Measurements from ENCODE around the gene VGLL3.
"Not testable (repeated sequence)": the region's sequence is repeated elsewhere in the genome, so short reads cannot be mapped to it uniquely, and the experiment has no call there.

VGLL3 gene

GRCh38 chr3:86990734-86991481 is at the start of gene VGLL3:
VGLL3 (minus strand) TSS chr3:86991149; CDS start chr3:86990743, 406 bp downstream.
- peak; percentile 58 to 63 for DNase-seq

DNA sequence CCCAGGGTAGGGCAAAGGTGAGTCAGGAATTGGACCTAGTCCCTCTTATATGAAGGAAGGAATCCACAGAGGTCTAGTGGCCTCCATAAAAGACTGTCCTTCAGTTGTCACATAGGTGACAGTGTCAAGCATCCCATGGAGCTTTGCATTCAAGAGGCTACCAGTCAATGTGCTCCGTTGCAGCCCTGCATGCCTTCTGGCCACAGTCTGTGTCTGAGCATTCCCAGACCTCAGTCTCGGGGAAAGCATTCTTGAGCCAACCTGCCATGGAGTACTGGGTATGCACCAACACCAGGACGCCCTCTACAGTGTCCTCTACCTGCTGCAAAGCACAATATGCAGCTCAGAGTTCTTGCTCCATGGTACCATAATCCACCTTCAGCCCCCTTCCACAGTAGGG is 46.7 kb upstream of the VGLL3 start:
- DNase-seq, result no peak

DNA sequence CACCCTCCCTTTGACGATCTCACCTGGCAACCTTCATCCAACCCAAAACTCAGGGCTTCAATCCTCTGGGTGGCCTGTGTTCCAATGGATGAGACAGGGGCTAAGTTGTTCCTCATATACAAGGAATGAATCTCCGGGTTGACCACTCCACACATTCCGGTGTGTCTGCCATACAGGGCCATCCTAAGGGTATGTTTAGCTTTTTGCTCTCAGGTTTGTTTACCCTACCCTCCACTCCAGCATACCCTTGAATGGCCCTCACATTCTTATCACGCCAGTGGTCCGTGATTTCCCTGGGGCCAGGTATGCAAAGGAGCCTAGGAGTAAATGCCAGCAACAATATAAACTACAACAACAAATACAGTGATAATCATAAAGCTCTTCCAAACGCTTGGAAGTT is 45.7 kb upstream of the VGLL3 start:
- no peak for DNase-seq

GRCh38 chr3:87035339-87035738 is 44.4 kb upstream of the VGLL3 start:
- DNase-seq, result no peak

GRCh38 chr3:87033205-87033604 is 42.3 kb upstream of the VGLL3 start:
- DNase-seq, result no peak

GRCh38 chr3:87025661-87026645 is 35.0 kb upstream of the VGLL3 start:
- DNase-seq, result no peak

- DNase-seq, result not testable (repeated sequence)
These were observed 26.4 kb upstream of the VGLL3 start for GRCh38 chr3:87017370-87017769.

GRCh38 chr3:87009271-87009670 is 18.3 kb upstream of the VGLL3 start:
- DNase-seq, result no peak

- DNase-seq, result peak; percentile 41 to 56
These were observed 16.0 kb upstream of the VGLL3 start for GRCh38 chr3:87006844-87007439.

DNA sequence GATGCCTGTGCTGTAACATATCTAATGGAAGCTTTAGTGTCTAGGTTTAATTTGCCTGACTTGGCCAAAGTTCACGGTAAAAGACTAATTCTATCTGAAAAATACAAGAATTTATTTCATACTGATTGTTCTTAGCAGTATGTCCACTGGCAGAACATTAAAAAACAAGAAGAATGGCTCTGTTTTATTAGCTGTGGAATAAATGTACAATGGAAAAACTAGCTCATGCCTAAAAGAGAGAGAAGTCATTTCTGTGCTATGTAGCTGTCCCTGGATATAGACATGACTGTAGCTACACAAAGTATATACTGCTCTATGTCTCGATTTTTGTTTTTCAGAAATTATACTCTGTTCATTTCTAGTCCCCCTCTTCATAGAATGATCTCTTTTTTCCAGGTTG is 13.9 kb upstream of the VGLL3 start:
- no peak for DNase-seq

GRCh38 chr3:87002346-87002745 is 11.4 kb upstream of the VGLL3 start:
- DNase-seq, result no peak

DNA sequence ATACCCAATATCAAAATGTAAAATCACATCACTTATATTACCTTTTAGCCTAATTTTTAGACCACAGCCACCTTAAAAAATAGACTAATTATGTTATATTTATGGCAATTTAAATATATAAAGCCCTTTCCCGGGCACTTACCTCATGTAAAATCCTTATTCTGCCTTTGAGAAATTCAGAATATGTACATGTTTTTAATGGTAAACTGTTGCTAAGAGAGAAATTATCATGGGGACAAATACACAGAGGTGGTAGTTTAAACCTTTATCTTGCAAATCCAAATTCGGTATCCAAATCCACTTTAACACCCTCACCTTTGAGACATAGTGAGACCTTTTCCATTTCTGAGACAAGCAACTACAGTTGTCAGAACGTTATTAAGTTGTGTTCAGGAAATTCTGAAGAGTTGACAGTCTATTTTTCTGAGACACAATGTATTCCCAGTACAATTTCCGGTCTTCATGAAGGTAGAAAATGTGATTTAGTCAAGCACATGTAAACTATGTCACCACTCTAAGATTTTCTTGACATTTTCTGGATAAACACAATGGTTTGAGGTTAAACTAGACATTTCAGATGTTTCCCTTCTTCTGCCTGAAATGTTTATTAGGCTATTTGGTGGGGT is 10.6 kb upstream of the VGLL3 start:
- DNase-seq, result no peak

DNA sequence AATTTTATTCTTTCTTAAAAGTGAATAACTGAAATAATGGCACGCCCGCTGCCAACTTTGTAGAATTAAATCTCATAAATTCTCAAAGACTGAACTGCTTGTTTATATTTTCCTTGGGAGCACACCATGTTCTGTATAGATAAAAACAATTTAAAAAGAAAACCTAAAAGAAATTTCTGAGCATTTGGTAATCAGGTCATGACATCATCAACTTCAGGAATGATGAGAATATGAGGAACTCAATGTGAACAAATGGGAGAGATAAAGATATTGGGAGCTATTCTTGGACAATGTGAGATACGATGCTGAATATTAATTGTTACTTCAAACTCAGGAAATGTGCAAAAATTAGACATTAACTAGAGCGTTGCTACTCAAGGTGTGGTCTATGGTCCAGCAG is 10.0 kb upstream of the VGLL3 start:
- no peak for DNase-seq

DNA sequence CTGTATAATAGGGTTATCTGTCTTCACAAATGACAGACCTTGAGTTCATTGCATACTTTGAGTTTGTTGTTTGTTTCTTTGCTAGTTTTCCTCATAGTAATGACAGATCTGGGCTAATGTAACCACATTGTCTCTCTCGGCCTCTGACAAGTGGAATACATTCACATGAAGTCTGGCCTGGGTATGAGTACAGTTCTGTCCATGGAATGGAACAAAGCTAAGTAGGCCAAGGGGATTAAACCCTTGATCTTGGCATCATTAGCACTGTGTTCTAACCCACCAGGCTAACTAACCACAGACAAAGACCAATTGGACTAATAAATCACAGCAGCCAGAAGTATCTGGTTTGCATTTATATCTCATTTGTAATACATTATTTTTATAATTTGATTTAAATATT is 7.6 kb upstream of the VGLL3 start:
- no peak for DNase-seq

DNA sequence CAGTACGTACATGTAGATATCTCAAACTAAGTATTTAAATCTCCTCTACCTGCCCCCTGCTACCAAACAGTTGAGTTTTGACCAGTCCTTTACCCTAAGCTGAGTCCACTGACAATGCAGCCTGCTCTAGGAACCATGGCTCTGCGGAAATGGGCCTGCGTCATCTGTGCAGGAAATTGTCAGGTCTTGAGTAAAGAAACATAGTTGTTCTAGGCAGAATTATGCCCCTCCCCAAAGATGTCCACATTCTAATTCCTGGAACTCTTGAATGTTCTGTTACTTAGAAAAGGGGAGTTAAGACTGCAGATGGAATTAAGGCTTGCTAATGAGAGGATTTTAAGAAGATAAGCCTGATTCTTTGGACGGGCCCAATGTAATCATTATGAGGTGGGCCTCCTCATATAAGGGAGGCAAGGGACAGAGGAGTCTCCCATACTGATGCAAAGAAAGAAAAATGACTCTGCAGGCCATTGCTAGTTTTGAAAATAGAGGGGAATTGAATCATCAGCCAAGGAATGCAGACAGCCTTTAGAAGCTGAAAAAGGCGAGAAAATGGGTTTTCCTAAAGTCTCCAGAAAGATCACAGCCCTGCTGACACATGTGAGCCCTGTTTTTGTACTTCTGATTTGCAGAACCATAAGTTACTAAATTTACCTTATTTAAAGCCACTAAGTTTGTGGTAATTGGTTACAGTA is 5.5 kb upstream of the VGLL3 start:
- DNase-seq, result no peak

GRCh38 chr3:86995537-86995936 is 4.6 kb upstream of the VGLL3 start:
- DNase-seq, result no peak

DNA sequence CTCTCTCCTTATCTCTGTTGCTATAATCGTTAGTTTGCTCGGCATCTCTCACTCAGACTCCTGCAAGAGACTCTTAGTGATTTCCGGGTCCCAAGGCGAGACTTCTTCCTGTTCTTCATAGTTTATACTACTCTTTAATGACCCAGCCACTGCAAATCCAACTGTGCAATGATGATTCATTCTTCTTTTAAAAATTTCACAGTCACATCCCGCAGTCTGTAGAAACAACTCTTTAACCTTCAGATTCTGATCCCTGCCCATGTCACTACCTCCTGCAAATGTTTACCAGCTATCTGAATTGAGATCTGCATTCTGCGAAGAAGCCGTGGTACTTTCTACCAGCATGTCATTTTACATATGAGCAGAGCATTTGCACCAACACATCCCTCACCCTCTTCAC is 2.8 kb upstream of the VGLL3 start:
- DNase-seq, result no peak

- DNase-seq, result peak in 1 of 2 experiments; percentile 30
These were observed 989 bp upstream of the VGLL3 start for GRCh38 chr3:86991840-86992435.

- peak in 1 of 2 experiments; percentile 52 for DNase-seq
These were observed 500 bp upstream of the VGLL3 start for GRCh38 chr3:86991482-86991815.

- DNase-seq, result no peak
These were observed 776 bp downstream of the VGLL3 start for GRCh38 chr3:86990012-86990733.

DNA sequence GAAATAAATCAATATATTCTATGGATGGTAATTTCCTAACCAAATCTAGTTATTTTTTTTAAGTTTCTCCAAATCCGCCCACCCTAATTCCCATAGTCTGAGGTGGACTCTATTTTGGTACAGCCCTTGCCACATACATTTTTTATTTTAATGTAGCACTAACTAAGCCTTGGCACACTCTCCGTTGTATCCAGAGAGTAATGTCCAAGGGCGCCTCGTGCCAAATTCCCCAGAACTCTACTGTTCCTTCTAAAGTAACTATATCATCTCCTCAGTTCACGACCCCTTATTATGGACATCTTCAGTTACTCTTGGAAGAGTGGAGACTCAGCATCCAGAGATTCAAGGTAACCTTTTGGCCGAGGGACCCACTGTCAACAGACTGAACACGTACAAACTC is 1.3 kb downstream of the VGLL3 start:
- no peak for DNase-seq

All from Kasumi-1 (cell line).